Right forelimb (tissue), 1 donor: Measurements from ENCODE around the gene KCNC1.
A peak's percentile ranks its signal among the peaks of the same experiment; 100 is the strongest.

Source experiments
- DNase-seq: peaks from one replicate; pipeline ENCODE4 v3.0.0-alpha.2; 2018

The KCNC1 gene

DNA sequence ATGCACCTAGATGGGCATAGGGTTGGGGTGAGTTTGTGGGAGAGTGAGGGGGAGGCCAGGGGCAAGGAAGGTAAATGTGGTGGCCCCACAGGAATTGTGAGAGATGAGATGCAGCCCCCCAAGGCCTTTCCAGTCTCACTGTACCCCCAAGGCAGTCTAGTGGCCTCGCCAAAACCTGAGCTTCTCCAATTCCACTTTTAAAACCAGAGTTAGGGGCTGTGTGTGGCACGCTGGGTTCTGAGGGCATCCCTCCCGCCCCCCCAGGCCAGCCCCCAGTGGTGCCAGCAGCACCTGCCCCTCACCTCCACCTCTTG is 40.4 kb downstream of the KCNC1 start:
- no peak for DNase-seq

GRCh38 chr11:17775507-17776211 is 41.1 kb downstream of the KCNC1 start:
- no peak for DNase-seq

GRCh38 chr11:17776212-17776875 is 41.8 kb downstream of the KCNC1 start:
- DNase-seq = no peak

DNA sequence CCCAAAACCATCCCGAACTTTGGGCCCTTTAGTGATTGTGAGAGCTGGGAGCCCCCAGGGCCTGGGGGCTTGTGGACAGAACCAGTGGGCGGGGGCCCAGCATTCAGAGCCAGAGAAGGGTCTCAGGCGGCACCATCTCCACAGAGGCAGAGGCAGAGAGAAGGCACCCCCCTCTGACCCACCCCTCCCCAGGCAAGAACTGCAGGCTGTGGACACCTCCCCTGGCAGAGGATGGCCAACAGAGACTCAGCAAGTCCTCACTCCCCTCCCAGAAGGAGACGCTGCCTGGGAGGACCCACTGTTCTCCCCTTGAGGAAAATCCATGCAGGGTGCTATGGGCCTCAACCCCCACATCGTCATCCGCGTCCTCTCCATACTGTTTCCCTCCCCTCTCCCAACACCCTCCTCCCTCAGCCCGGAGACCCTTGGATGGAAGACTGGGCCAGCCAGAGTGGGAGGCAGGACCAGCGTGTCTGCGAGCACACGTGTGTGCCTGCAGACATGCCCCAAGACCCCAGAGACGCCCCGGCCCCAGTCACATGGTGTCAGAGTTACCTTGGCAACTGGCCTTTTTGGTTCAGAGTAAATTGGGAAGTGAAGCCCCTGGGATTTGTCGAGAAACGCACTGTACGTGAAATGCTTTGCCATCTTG is 42.6 kb downstream of the KCNC1 start:
- DNase-seq = no peak

- DNase-seq = no peak
These were observed 43.1 kb downstream of the KCNC1 start for GRCh38 chr11:17777738-17778091.

DNA sequence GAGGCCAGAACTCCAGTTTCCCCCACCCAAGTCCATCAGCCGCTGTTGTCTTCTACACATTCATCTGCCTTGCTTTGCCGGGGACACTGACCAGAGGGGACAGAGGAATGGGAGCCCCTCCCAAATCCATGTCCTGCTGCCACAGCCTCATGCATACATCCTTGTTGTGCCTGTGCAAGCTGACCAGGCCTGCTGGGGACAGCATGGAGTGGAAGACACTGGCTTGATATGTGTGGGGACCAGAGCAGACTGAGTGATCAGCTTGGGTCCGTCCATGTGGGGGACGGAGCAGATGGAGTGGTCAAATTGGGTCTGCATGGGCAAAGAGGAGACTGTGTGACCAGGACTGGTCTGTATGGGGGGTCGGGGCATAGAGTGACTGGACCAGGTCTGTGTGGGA is 43.8 kb downstream of the KCNC1 start:
- DNase-seq = no peak

GRCh38 chr11:17778956-17779860 is 44.6 kb downstream of the KCNC1 start:
- DNase-seq = no peak

GRCh38 chr11:17779861-17780594 is 45.4 kb downstream of the KCNC1 start:
- no peak for DNase-seq

GRCh38 chr11:17780668-17781067 is 46.1 kb downstream of the KCNC1 start:
- DNase-seq = no peak

- DNase-seq = no peak
These were observed 46.6 kb downstream of the KCNC1 start for GRCh38 chr11:17781221-17781620.

- DNase-seq = peak; percentile 18
These were observed 47.0 kb downstream of the KCNC1 start for GRCh38 chr11:17781626-17782025.

DNA sequence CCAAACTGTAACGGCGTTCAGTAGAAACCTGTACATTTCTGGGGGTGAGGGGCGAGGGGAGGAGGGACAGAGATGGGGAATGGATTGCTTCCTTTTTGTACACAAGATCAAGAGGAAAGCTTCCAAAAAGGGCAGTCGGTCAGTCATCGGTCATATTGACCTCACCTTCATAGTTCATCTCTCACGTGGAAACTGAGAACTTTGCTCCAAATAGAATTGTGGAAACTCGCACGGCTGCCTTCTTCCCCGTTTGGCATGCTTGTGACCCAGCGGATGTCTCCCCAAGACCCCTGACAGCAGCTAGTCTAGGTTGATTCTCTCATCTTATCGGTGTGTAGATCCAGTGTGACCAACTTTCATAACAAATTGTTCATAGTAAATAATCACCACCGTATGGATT is 47.6 kb downstream of the KCNC1 start:
- no peak for DNase-seq

DNA sequence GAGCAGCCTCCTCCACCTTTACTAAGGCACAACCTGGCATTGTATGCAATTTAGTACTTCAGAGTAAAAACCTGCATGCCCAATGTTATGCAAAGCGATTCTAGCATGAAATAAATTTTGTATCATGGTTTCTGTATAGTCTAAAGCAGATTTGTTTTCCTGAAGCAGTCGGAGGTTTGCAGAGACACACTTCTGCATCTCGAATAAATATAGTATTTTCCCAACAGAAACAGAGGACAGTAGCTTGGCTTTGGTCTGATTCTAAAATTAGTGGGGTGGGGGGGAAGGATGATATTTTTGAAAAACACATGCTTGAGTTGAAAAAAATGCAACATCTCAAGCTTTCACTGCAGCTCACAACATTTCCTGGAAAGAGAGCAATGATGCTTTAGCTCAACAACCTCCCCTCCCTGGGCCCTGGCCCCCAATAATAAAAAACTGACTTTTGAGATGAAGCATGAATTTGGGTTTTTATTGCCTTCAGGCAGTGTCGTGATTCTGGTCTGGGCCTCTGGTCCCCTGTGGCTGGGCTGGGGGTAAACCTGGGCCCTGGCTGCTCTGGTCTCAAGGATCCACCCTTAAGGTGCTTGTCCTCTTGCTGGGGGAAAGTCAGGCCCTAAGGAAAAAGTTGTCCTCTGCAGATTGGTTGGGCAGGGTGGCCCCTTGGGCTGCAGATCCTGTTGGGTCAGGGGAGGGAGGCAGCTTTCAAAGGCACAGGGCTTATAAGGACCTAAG is 48.2 kb downstream of the KCNC1 start:
- DNase-seq = no peak

- DNase-seq = no peak
These were observed 49.3 kb downstream of the KCNC1 start for GRCh38 chr11:17783878-17784277.

GRCh38 chr11:17786824-17787525 is 52.4 kb downstream of the KCNC1 start:
- no peak for DNase-seq

DNA sequence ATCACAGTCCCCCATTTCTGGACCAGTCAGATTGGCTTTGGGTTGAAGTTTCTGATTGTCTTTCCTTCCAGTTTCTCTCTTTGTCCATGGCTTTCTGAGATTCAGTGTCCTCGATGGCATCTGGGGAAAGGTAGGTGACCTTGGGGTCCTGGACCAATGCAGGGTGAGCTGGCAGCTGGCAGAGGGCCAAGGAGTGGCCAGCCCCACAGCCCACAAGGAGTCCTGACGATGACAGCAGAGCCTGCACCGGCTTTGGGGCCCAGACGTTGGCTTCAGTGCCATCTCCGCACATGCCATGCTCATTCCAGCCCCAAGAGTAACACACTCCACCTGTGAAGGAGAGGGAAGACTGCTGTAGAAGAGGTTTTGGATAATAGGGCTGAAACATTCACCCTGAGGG is 53.5 kb downstream of the KCNC1 start:
- no peak for DNase-seq

DNA sequence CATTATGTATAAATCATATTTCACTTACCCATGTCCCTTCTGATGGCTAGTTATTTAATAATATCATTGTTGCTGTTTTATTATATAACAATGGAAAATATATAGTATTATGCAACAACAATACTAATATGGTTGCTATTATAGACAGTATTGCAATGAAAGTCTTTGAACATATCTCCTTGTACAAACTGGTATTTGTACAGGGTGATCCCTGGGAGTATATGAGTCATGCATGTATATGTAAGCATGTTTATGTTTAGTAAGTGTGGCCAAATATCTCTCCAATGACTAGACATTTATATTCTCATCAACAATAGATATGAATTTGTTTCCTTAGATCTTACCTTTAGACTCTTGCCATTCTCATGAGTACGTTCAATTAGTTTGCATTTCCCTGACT is 55.9 kb downstream of the KCNC1 start:
- no peak for DNase-seq

- DNase-seq = no peak
These were observed 56.6 kb downstream of the KCNC1 start for GRCh38 chr11:17791144-17791543.

GRCh38 chr11:17792161-17792560 is 57.6 kb downstream of the KCNC1 start:
- no peak for DNase-seq

DNA sequence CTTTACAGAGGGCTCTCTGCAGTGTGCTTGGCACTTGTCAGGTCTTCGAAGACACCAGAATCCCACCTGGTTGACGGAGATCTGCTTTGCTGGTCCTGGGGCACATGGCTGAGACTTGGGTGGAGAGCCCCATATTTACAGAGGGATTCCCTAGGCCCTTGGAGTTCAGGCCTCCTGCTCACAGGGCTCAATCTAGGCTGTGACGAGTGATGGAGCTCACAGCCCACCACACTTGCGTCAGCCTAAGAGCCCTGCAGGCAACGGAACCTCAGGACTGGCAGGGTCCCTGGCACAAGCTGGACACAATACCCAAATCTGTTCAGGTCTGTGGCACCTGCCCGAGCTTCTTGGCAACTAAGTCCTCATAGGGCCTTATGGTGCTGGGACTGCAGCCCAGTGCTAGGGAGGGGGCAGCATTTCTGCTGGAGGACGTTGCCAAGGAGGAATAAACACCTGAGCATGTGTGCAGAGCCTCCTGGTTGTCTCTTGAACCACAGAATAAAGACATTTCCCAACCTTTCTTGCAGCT is 59.1 kb downstream of the KCNC1 start:
- no peak for DNase-seq

GRCh38 chr11:17794981-17795380 is 60.4 kb downstream of the KCNC1 start:
- DNase-seq = no peak
